Esophagus muscularis mucosa (tissue), 4 donors: ENCODE results near the gene ELFN1.

ENCODE experiments used
- CTCF ChIP-seq, 3 experiments: fragments of 200-600 bp in 2 of 3; fragments of 450-650 bp in 1 of 3; sonication (generic) in 2 of 3; IDR thresholded peaks; one replicate each; pipeline ENCODE4 v1.5.1; 2017 to 2019; ENCODE audit warnings: antibody characterized with exemption in 3 of 3, mild to moderate bottlenecking in 2 of 3, moderate library complexity in 1 of 3
- EP300 ChIP-seq: sonication (generic); formaldehyde crosslinking; IDR thresholded peaks from one replicate; pipeline ENCODE4 v1.6.1; 2017; ENCODE audit warnings: antibody characterized with exemption
- POLR2A ChIP-seq: fragments of 450-650 bp; IDR thresholded peaks from one replicate; pipeline ENCODE4 v1.6.1; 2017; ENCODE audit warnings: antibody characterized with exemption, moderate library complexity, mild to moderate bottlenecking, low read depth

GRCh38 chr7:1676550-1677078, 6.5 kb downstream of the ELFN1 start:
- TF ChIP-seq CTCF (IDR thresholded peaks at IDR 0.05) (no peak), EP300 (no peak), POLR2A (no peak)
